ENCODE data around the gene LLCFC1.

Gene LLCFC1

DNA sequence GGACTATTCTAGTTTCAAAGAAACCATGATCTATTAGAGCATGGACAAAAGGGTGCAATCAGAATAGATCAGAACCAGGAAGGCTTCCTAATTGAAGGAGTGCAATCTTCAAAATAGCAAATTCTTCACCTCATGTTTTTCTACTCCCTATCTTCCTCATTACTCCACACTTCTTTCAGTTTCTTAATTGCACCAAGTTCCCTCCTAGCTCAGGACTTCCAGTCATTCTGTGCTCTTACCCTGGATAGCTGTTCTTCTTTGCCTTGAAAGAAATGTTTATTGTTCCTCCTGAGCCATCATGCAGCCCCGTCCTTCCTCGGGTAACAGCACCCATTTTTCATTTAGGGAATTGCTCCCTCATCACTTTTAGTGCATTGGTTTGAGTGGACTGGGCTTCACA lies 28.8 kb upstream of the LLCFC1 start:
- TF ChIP-seq TAF1 (IDR thresholded peaks at IDR 0.05; ENCODE audit: borderline replicate concordance, insufficient read depth, low read length) (no peak), POLR2AphosphoS5 (IDR thresholded peaks at IDR 0.05; ENCODE audit: low read depth, low read length) (no peak), SIN3A (IDR thresholded peaks at IDR 0.05; ENCODE audit: borderline replicate concordance, insufficient read depth, low read length) (no peak), FOXP2 (optimal IDR thresholded peaks at IDR 0.05; ENCODE audit: borderline replicate concordance, extremely low read depth, extremely low read length, insufficient read depth) (no peak)
- TF ChIP-seq, protein P1, sequence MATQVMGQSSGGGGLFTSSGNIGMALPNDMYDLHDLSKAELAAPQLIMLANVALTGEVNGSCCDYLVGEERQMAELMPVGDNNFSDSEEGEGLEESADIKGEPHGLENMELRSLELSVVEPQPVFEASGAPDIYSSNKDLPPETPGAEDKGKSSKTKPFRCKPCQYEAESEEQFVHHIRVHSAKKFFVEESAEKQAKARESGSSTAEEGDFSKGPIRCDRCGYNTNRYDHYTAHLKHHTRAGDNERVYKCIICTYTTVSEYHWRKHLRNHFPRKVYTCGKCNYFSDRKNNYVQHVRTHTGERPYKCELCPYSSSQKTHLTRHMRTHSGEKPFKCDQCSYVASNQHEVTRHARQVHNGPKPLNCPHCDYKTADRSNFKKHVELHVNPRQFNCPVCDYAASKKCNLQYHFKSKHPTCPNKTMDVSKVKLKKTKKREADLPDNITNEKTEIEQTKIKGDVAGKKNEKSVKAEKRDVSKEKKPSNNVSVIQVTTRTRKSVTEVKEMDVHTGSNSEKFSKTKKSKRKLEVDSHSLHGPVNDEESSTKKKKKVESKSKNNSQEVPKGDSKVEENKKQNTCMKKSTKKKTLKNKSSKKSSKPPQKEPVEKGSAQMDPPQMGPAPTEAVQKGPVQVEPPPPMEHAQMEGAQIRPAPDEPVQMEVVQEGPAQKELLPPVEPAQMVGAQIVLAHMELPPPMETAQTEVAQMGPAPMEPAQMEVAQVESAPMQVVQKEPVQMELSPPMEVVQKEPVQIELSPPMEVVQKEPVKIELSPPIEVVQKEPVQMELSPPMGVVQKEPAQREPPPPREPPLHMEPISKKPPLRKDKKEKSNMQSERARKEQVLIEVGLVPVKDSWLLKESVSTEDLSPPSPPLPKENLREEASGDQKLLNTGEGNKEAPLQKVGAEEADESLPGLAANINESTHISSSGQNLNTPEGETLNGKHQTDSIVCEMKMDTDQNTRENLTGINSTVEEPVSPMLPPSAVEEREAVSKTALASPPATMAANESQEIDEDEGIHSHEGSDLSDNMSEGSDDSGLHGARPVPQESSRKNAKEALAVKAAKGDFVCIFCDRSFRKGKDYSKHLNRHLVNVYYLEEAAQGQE (IDR thresholded peaks at IDR 0.05; ENCODE audit: insufficient read depth in 1 of 2, low read depth in 2 of 2, low read length in 2 of 2) = no peak

DNA sequence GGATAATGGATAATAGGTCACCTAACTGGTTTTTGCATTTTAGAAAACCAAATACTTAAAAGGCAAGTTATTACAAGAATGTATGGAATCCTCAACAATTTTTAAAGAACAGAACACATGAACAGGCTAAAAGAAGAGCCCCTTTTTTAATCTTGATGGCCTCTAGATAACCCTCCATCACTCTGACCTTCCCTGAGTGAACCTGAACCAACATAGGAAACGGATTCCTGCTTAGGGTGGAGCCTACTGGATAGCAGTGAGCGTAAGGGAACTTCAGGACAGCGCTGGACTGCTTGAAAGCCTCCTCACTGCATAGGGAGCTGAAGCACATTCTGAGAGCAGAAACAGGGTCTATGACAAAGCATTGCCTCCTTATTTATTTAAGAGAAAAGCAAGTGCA lies 26.2 kb upstream of the LLCFC1 start:
- TF ChIP-seq POLR2AphosphoS5 (IDR thresholded peaks at IDR 0.05; ENCODE audit: low read depth, low read length) (no peak), TAF1 (IDR thresholded peaks at IDR 0.05; ENCODE audit: borderline replicate concordance, insufficient read depth, low read length) (no peak), FOXP2 (optimal IDR thresholded peaks at IDR 0.05; ENCODE audit: borderline replicate concordance, extremely low read depth, extremely low read length, insufficient read depth) (no peak), SIN3A (IDR thresholded peaks at IDR 0.05; ENCODE audit: borderline replicate concordance, insufficient read depth, low read length) (no peak)
- TF ChIP-seq, protein P1 (IDR thresholded peaks at IDR 0.05; ENCODE audit: insufficient read depth in 1 of 2, low read depth in 2 of 2, low read length in 2 of 2) = no peak

DNA sequence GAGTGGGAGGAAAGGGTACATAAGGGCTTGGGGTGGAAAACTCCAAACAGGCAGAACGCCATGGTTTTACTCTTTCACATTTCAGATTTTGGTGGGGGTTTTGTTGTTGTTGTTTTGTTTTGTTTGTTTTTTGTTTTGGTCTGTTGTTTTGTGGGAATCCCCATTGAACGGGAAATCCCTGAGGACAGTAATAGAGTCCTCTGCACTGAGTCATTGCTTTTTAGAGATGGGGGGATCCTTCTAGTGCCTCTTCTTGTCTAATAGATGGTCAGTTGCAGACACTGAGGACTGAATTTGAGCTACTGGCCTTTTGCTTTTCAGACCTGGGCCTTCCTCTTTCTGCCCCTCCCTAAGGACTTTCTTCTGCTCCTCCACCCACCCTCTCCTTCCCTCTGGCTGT lies 25.7 kb upstream of the LLCFC1 start:
- TF ChIP-seq SIN3A (IDR thresholded peaks at IDR 0.05; ENCODE audit: borderline replicate concordance, insufficient read depth, low read length) (no peak), POLR2AphosphoS5 (IDR thresholded peaks at IDR 0.05; ENCODE audit: low read depth, low read length) (no peak), TAF1 (IDR thresholded peaks at IDR 0.05; ENCODE audit: borderline replicate concordance, insufficient read depth, low read length) (no peak), FOXP2 (optimal IDR thresholded peaks at IDR 0.05; ENCODE audit: borderline replicate concordance, extremely low read depth, extremely low read length, insufficient read depth) (no peak)
- TF ChIP-seq, protein P1 (IDR thresholded peaks at IDR 0.05; ENCODE audit: insufficient read depth in 1 of 2, low read depth in 2 of 2, low read length in 2 of 2) = no peak

DNA sequence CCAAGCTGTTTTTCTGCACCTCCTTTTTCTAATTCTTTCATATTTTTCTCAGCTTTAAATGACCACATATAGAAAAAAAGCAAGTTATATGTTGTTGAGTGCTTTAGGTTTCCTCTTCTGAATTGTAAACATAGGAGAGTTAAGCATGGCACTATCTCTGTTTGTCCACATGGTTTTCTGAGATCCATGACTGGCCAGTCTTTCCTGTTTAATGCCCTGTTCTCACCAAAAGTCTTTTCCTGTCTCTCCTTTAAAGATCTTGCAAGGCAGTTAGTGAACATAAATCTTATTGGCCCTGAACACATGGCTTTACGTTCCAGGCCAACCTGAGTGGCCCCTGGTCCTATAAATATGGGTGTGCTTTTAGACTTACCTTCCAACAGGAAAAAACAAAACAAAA lies 25.2 kb upstream of the LLCFC1 start:
- TF ChIP-seq FOXP2 (optimal IDR thresholded peaks at IDR 0.05; ENCODE audit: borderline replicate concordance, extremely low read depth, extremely low read length, insufficient read depth) = no peak
- no peak for TF ChIP-seq POLR2AphosphoS5 (IDR thresholded peaks at IDR 0.05; ENCODE audit: low read depth, low read length)
- TF ChIP-seq, protein P1 (IDR thresholded peaks at IDR 0.05; ENCODE audit: insufficient read depth in 1 of 2, low read depth in 2 of 2, low read length in 2 of 2) = no peak
- no peak for TF ChIP-seq TAF1 (IDR thresholded peaks at IDR 0.05; ENCODE audit: borderline replicate concordance, insufficient read depth, low read length)
- TF ChIP-seq SIN3A (IDR thresholded peaks at IDR 0.05; ENCODE audit: borderline replicate concordance, insufficient read depth, low read length) = no peak

DNA sequence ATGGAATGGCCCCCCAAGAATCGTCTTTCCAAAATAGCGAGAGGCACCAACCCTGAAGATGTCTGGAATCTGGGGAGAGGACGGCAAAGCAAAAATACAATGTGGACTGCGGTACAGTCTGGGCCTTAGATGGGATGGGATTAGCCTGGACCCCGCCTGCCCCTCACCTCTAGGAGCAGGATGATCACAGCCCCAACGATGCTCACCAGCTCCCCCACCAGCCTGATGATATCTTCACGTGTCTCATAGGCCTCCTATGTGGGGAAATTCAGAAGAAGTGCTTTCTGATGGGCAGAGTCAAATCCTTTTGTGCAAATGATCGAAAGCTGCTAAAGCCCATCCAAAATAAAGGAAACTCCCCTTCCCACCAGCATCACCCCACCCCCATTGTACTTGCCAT lies 24.0 kb upstream of the LLCFC1 start:
- TF ChIP-seq FOXP2 (optimal IDR thresholded peaks at IDR 0.05; ENCODE audit: borderline replicate concordance, extremely low read depth, extremely low read length, insufficient read depth) = no peak
- no peak for TF ChIP-seq POLR2AphosphoS5 (IDR thresholded peaks at IDR 0.05; ENCODE audit: low read depth, low read length)
- TF ChIP-seq SIN3A (IDR thresholded peaks at IDR 0.05; ENCODE audit: borderline replicate concordance, insufficient read depth, low read length) = no peak
- TF ChIP-seq, protein P1 (IDR thresholded peaks at IDR 0.05; ENCODE audit: insufficient read depth in 1 of 2, low read depth in 2 of 2, low read length in 2 of 2) = no peak
- no peak for TF ChIP-seq TAF1 (IDR thresholded peaks at IDR 0.05; ENCODE audit: borderline replicate concordance, insufficient read depth, low read length)
